ENCODE results near the gene MAP6. TPM values are rescaled to one million over a fixed set of nuclear protein-coding genes. Genes with fewer than 3 reads are reported as not detected.
A peak's percentile ranks its signal among the peaks of the same experiment; 100 is the strongest.

MAP6 gene
- total and polyA plus RNA-seq, 9 of the 15 experiments (the other 6 are each of a cell fraction or from before 2014, with no cell fraction given): not detected

- TF ChIP-seq, protein P1, sequence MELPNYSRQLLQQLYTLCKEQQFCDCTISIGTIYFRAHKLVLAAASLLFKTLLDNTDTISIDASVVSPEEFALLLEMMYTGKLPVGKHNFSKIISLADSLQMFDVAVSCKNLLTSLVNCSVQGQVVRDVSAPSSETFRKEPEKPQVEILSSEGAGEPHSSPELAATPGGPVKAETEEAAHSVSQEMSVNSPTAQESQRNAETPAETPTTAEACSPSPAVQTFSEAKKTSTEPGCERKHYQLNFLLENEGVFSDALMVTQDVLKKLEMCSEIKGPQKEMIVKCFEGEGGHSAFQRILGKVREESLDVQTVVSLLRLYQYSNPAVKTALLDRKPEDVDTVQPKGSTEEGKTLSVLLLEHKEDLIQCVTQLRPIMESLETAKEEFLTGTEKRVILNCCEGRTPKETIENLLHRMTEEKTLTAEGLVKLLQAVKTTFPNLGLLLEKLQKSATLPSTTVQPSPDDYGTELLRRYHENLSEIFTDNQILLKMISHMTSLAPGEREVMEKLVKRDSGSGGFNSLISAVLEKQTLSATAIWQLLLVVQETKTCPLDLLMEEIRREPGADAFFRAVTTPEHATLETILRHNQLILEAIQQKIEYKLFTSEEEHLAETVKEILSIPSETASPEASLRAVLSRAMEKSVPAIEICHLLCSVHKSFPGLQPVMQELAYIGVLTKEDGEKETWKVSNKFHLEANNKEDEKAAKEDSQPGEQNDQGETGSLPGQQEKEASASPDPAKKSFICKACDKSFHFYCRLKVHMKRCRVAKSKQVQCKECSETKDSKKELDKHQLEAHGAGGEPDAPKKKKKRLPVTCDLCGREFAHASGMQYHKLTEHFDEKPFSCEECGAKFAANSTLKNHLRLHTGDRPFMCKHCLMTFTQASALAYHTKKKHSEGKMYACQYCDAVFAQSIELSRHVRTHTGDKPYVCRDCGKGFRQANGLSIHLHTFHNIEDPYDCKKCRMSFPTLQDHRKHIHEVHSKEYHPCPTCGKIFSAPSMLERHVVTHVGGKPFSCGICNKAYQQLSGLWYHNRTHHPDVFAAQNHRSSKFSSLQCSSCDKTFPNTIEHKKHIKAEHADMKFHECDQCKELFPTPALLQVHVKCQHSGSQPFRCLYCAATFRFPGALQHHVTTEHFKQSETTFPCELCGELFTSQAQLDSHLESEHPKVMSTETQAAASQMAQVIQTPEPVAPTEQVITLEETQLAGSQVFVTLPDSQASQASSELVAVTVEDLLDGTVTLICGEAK (IDR thresholded peaks at IDR 0.05): peak; percentile 86
- TF ChIP-seq, protein P1 (CRISPR knock-in tag; IDR thresholded peaks at IDR 0.05): no peak
- 0 out of 2 replicates have a peak, but pooled peaks have one; percentile 70 for TF ChIP-seq OTX1 (CRISPR knock-in tag; IDR thresholded peaks at IDR 0.05)
- TF ChIP-seq HMG20B (CRISPR knock-in tag; IDR thresholded peaks at IDR 0.05): no peak
- TF ChIP-seq ZNF586 (CRISPR knock-in tag; conservative IDR thresholded peaks at IDR 0.05): no peak
- TF ChIP-seq HDAC2 (IDR thresholded peaks at IDR 0.05): 0 out of 2 replicates have a peak, but pooled peaks have one; percentile 15
- TF ChIP-seq POLR2B (IDR thresholded peaks at IDR 0.05; ENCODE audit: low read depth, partially characterized antibody): peak; percentile 97
- TF ChIP-seq, protein P2, sequence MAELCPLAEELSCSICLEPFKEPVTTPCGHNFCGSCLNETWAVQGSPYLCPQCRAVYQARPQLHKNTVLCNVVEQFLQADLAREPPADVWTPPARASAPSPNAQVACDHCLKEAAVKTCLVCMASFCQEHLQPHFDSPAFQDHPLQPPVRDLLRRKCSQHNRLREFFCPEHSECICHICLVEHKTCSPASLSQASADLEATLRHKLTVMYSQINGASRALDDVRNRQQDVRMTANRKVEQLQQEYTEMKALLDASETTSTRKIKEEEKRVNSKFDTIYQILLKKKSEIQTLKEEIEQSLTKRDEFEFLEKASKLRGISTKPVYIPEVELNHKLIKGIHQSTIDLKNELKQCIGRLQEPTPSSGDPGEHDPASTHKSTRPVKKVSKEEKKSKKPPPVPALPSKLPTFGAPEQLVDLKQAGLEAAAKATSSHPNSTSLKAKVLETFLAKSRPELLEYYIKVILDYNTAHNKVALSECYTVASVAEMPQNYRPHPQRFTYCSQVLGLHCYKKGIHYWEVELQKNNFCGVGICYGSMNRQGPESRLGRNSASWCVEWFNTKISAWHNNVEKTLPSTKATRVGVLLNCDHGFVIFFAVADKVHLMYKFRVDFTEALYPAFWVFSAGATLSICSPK (IDR thresholded peaks at IDR 0.05; ENCODE audit: borderline replicate concordance): no peak
- no peak for TF ChIP-seq SMARCE1 (IDR thresholded peaks at IDR 0.05)
- no peak for TF ChIP-seq KLF13 (tag; IDR thresholded peaks at IDR 0.05; ENCODE audit: borderline replicate concordance, low read depth)
- peak; percentile 91 for TF ChIP-seq CHD1 (IDR thresholded peaks at IDR 0.05; ENCODE audit: low read length)
- 0 out of 4 replicates have a peak, but pooled peaks of 1 of the 2 experiments have one; percentile 44 for TF ChIP-seq MNT (conservative IDR thresholded peaks at IDR 0.05)
- no peak for TF ChIP-seq BRD9 (IDR thresholded peaks at IDR 0.05; ENCODE audit: low read depth, partially characterized antibody)
- TF ChIP-seq TAF9B (IDR thresholded peaks at IDR 0.05; ENCODE audit: partially characterized antibody): peak; percentile 74
- no peak for TF ChIP-seq ZNF561 (CRISPR knock-in tag; conservative IDR thresholded peaks at IDR 0.05)
- peak; percentile 60; the same call in 1 of the 2 replicates for TF ChIP-seq LARP7 (IDR thresholded peaks at IDR 0.05)
Observed at GRCh38 chr11:75562048-75562835, 106.6 kb downstream of the MAP6 start, which contains the start of gene SERPINH1 (continued).

Data from K562 (cell line).